SJSA1 (cell line): ENCODE measurements around the gene PSORS1C2. TPM values are rescaled to one million over a fixed set of nuclear protein-coding genes. Genes with fewer than 3 reads are reported as not detected.

Experiments used
- DNase-seq, 2 experiments: peaks; one replicate each; pipeline ENCODE4 v3.0.0-alpha.2; 2015 to 2020; ENCODE audit warnings: low spot score in 2 of 2, low read depth in 1 of 2
- H3K27ac ChIP-seq: fragments of 250-450 bp; sonication (Bioruptor Pico); 2 replicates; pipeline ENCODE4 v1.5.1; 2020; ENCODE audit warnings: mild to moderate bottlenecking, moderate library complexity
- H3K27me3 ChIP-seq: fragments of 250-450 bp; sonication (Bioruptor Pico); replicated peaks from 2 replicates; pipeline ENCODE4 v1.5.1; 2020; ENCODE audit warnings: mild to moderate bottlenecking, moderate library complexity
- H3K36me3 ChIP-seq: fragments of 250-450 bp; sonication (Bioruptor Pico); 2 replicates; pipeline ENCODE4 v1.5.1; 2020; ENCODE audit warnings: mild to moderate bottlenecking
- H3K4me1 ChIP-seq: fragments of 250-450 bp; sonication (Bioruptor Pico); replicated peaks from 2 replicates; pipeline ENCODE4 v1.6.1; 2021; ENCODE audit warnings: mild to moderate bottlenecking
- H3K4me3 ChIP-seq: fragments of 250-450 bp; sonication (Bioruptor Pico); 2 replicates; pipeline ENCODE4 v1.5.1; 2020; ENCODE audit warnings: mild to moderate bottlenecking
- H3K9me3 ChIP-seq: fragments of 250-450 bp; sonication (Bioruptor Pico); replicated peaks from 2 replicates; pipeline ENCODE4 v1.5.1; 2020; ENCODE audit warnings: mild to moderate bottlenecking
- total RNA-seq: library from RNA; depleted of rRNA; stranded (reverse); fragments of >200 nt; shearing (Covaris generic); gene quantifications from 2 replicates; pipeline ENCODE4 v1.2.3, GENCODE V29; 2014; rRNA removed

Gene PSORS1C2
- total RNA-seq, 1 experiment from 2014 or later, result not detected

DNA sequence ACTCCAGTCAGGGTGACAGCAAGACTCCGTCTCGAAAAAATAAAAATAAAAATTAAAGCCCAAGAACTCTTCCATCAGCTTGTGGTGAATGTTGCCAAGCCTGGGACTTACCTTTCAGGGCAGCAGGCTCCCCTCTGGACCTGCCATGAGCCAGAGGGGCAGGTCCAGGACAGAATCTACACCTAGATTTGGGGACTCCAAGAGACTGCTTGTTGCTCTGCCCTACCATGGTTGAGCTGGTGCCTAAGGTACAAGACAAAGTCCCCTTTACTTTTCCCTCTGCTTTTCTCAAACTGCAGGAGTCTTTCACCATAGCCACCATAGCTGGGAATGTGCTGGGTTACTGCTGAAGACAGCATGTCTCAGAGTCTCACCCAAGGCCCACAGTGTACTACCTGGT, 35.7 kb downstream of the PSORS1C2 start:
- no peak for DNase-seq
- Histone ChIP-seq H3K36me3 (no peaks in the 10 kb centered on the region), H3K27me3 (no peaks in the 10 kb centered on the region), H3K9me3 (no peaks in the 10 kb centered on the region), H3K27ac (no peak overlapping the region), H3K4me3 (no peak overlapping the region), H3K4me1 (no peaks in the 10 kb centered on the region)

DNA sequence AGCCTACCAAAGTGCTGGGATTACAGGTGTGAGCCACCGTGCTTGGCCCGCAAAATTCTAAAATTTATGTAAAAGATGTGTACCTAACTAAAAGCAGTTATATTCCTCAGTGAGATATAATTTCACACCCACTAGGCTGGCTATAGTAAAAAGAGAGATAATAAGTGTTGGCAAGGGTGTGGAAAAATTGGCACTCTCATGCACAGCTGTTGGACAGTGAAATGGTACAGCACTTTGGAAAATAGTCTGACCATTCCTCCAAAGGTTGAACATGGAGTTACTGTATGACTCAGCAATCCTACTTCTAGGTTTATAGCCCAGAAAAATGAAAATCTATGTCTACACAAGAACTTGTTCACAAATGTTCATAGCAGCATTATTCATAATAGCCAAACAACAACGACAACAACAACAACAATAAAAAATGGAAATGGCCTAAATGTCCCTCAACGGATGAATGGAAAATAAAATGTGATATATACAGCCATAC, 40.4 kb downstream of the PSORS1C2 start:
- Histone ChIP-seq H3K4me1 (peaks cover 12% of the 10 kb centered on the region), H3K9me3 (no peaks in the 10 kb centered on the region), H3K27me3 (no peaks in the 10 kb centered on the region), H3K4me3 (no peak overlapping the region), H3K36me3 (no peaks in the 10 kb centered on the region), H3K27ac (no peak overlapping the region)
- no peak for DNase-seq

DNA sequence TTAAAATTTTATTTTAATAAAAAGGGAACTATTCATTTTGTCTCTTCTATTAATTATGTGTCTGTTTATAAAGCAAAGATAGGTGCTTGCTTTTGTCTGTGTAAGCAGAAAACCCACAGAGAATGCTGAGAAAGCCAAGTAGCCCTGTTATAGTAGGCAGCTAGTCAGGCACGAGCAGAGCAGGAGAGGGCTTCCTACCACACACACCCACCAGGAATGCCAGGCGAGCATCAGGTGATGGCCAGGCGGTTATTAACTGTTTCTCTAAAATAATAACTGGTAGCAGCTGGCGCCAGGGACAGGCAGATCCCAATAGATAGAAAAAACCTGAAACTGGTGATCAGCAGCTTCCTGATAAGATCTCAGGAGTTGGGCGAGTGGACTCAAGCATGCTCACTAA, 42.2 kb downstream of the PSORS1C2 start:
- no peak overlapping the region for H3K27ac ChIP-seq
- H3K27me3 ChIP-seq, result no peaks in the 10 kb centered on the region
- no peak overlapping the region for H3K4me3 ChIP-seq
- H3K4me1 ChIP-seq, result peaks cover 18% of the 10 kb centered on the region
- no peak for DNase-seq
- H3K36me3 ChIP-seq, result no peaks in the 10 kb centered on the region
- no peaks in the 10 kb centered on the region for H3K9me3 ChIP-seq

DNA sequence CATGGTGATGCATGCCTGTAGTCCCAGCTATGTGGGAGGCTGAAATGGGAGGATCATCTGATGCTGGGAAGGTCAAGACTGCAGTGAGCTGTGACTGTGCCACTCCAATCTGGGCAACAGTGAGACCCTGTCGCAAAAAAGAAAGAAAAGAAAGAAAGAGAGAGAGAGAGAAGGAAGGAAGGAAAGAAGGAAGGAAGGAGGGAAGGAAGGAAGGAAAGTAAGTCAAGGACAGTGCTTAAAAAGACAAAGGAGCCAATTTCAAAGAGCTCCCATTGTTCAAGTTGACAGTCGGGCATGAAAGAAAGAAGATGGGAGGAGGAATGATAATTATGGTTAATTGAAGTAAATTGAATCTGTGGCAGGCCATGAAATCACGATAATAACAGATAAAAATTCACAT, 42.7 kb downstream of the PSORS1C2 start:
- Histone ChIP-seq H3K27me3 (no peaks in the 10 kb centered on the region), H3K36me3 (no peaks in the 10 kb centered on the region), H3K9me3 (no peaks in the 10 kb centered on the region), H3K4me3 (no peak overlapping the region), H3K27ac (no peak overlapping the region), H3K4me1 (peaks cover 18% of the 10 kb centered on the region)
- no peak for DNase-seq

DNA sequence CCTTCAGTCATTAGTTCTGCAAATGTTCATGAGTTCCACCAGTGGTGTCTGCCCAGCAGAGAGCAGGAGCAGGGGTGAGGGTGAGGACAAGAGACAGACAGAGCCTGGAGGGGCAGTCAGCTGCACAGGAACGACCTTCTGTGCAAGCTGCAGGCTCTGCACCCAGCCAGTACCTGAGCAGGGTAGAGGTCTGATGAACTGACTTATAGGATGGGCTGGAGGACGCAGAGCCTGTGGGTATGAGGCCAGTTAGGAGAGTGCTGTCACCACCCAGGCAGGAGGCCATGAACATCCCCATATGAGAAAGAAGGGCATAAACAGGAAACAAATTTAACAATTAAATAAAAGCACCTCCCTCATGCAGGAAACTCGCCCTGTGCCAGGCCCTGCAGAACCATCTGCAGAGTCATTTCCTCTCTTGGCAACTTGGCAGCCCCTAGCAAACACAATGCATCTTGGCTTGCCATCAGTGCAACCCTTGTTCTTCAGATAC, 44.4 kb downstream of the PSORS1C2 start:
- Histone ChIP-seq H3K4me3 (no peak overlapping the region), H3K27me3 (no peaks in the 10 kb centered on the region), H3K36me3 (no peaks in the 10 kb centered on the region), H3K27ac (no peak overlapping the region), H3K4me1 (peaks cover 18% of the 10 kb centered on the region), H3K9me3 (no peaks in the 10 kb centered on the region)
- DNase-seq, result peak in 1 of 2 experiments; percentile 7

DNA sequence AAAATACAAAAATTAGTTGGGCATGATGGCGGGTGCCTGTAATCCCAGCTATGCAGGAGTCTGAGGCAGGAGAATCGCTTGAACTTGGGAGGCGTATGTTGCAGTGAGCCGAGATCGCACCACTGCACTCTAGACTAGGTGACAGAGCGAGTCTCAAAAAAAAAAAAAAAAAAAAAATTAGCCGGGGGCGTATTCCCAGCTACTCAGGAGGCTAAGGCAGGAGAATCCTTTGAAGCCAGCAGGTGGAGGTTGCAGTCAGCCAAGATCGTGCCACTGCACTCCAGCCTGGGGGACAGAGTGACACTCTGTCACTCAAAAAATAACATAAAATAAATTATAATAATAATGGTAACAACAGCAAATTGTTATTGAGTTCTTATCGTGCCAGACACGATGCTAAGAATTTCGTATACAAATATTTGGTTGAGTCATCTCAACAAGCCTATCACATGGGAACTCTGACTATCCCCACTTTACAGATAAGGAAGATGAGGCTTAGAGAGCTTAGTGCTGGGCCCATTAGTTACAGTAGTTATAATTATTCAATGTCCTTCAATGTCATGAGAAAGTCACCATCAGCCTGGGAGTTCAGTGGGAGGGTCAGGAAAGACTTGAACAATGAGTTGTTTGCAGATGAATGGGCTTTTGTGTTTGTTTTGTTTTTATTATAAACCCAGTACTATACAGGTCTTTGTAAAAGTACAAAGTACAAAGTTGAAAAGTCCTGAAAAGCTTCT, 45.9 kb downstream of the PSORS1C2 start:
- no peaks in the 10 kb centered on the region for H3K36me3 ChIP-seq
- peaks cover 18% of the 10 kb centered on the region for H3K4me1 ChIP-seq
- H3K4me3 ChIP-seq, result no peak overlapping the region
- H3K27ac ChIP-seq, result no peak overlapping the region
- H3K27me3 ChIP-seq, result no peaks in the 10 kb centered on the region
- no peaks in the 10 kb centered on the region for H3K9me3 ChIP-seq
- peak in 1 of 2 experiments; percentile 25 for DNase-seq

DNA sequence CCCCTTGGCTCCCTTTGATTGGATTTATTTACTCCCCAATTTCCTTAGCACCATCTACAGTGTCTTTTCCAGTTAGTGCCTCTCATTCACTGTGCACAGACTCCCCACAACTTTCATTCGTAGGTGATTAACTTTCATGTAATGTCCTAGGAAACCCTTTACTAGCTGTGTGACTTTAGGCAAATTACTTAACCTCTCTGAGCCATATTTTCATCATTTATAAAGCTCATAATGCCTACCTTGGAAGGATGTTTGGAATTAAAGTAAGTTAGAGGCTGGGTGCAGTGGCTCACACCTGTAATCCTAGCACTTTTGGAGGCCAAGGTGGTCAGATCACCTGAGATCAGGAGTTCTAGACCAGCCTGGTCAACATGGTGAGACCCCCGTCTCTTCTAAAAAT, 46.6 kb downstream of the PSORS1C2 start:
- Histone ChIP-seq H3K27me3 (no peaks in the 10 kb centered on the region), H3K4me3 (no peak overlapping the region), H3K4me1 (peaks cover 21% of the 10 kb centered on the region), H3K27ac (no peak overlapping the region), H3K9me3 (no peaks in the 10 kb centered on the region), H3K36me3 (no peaks in the 10 kb centered on the region)
- no peak for DNase-seq

DNA sequence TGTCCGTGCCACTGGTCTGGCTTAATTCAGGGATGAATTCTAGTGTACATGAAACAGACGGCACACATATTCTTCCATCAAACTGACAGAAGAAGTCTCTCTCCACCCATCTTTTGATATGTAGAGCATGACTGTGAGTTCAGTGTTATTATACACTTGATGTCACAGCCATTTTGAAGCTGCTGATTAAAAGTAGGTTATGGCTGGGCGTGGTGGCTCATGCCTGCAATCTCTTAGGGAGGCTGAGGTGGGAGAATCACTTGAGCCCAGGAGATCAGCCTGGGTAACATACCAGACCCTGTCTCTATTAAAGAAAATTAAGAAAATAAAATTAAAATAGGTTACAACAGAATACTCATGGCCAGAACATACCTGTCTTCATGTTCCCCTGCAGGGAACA, 47.2 kb downstream of the PSORS1C2 start:
- no peak for DNase-seq
- Histone ChIP-seq H3K36me3 (no peaks in the 10 kb centered on the region), H3K27ac (no peak overlapping the region), H3K4me3 (no peak overlapping the region), H3K4me1 (peaks cover 26% of the 10 kb centered on the region), H3K27me3 (no peaks in the 10 kb centered on the region), H3K9me3 (no peaks in the 10 kb centered on the region)

DNA sequence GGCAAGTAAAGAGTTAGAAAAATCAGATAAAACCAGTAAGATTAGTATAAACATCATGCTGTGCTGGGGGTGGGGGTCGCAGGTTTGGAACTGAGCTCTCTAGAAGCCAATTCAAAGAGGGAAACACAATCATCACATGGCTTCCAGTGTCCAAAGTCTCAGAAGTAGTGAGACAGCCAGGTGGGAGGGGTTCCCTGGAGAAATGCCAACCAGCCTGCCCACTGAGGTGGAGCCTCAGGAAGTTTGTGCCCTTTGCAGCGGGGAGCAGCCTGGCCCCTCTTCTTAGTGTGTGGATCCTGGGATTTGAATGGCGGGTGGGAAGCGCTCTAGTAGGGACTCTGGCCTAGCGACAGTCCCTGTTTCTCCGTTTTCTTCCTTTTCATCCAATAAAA, 47.9 kb downstream of the PSORS1C2 start:
- Histone ChIP-seq H3K27me3 (no peaks in the 10 kb centered on the region), H3K36me3 (no peaks in the 10 kb centered on the region), H3K27ac (no peak overlapping the region), H3K4me3 (no peak overlapping the region), H3K4me1 (peaks cover 33% of the 10 kb centered on the region), H3K9me3 (no peaks in the 10 kb centered on the region)
- no peak for DNase-seq

DNA sequence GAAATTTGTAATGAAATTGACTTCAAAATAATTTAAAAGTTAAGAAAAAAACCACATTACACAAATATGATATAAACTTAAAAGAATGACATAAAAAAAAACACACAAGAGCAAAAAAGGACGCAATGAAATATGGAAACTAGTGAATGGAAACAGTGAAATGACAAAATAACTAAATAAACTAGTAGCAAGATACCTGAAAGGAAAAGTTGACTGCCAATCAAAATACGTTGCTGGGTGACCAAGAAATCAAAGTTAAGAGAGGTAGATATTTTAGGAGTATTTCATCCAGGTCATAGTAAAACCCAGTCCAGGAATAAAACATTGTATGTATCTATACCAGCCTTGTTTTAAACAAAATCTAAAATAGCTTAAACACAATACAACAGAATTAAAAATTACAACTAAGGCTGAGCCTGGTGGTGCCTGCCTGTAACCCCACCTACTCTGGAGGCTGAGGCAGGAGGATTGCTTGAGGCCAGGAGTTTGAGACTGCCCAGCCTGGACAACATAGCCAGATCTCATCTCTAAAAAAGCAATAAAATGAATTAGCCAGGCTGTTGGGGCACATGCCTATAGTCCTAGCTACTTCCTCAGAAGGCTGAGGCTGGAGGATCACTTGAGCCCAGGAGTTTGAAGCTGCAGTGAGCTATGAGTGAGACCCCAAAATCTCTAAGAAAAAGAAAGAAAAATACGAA, 48.4 kb downstream of the PSORS1C2 start:
- peaks cover 36% of the 10 kb centered on the region for H3K4me1 ChIP-seq
- DNase-seq, result no peak
- H3K9me3 ChIP-seq, result no peaks in the 10 kb centered on the region

More for the DNA sequence above, 48.4 kb downstream of the PSORS1C2 start:
- Histone ChIP-seq H3K27me3 (no peaks in the 10 kb centered on the region), H3K4me3 (no peak overlapping the region), H3K27ac (no peak overlapping the region), H3K36me3 (no peaks in the 10 kb centered on the region)

Other genes starting within 250 kb of the PSORS1C2 start
- 13.4 and 17.7 TPM in 2 replicates for gene GTF2H4, start 230.9 kb downstream of the PSORS1C2 start, total RNA-seq
- 21.2 and 28.9 TPM in 2 replicates for gene VARS2, start 224.8 kb downstream of the PSORS1C2 start, total RNA-seq
- not detected in 2 replicates for gene SFTA2, start 206.9 kb downstream of the PSORS1C2 start, total RNA-seq
- gene MUCL3, start 198.1 kb downstream of the PSORS1C2 start, total RNA-seq, result not detected in 2 replicates
- gene MUC21, start 155.3 kb downstream of the PSORS1C2 start, total RNA-seq, result not detected in 2 replicates
- not detected in 2 replicates for gene MUC22, start 128.6 kb downstream of the PSORS1C2 start, total RNA-seq
- not detected in 2 replicates for gene C6orf15, start 26.5 kb downstream of the PSORS1C2 start, total RNA-seq
- gene PSORS1C1, start 24.3 kb downstream of the PSORS1C2 start, total RNA-seq, result 0.39 and 0.53 TPM in 2 replicates
- gene CDSN, start 18.6 kb downstream of the PSORS1C2 start, total RNA-seq, result not detected in 2 replicates
- 35.1 and 39.2 TPM in 2 replicates for gene CCHCR1, start 18.7 kb upstream of the PSORS1C2 start, total RNA-seq
- gene TCF19, start 19.5 kb upstream of the PSORS1C2 start, total RNA-seq, result 61.4 and 68.1 TPM in 2 replicates
- gene POU5F1, start 31.6 kb upstream of the PSORS1C2 start, total RNA-seq, result not detected in 2 replicates
- gene HLA-C, start 133.0 kb upstream of the PSORS1C2 start, total RNA-seq, result 768 and 818 TPM in 2 replicates
- 3,537 and 4,578 TPM in 2 replicates for gene HLA-B, start 218.1 kb upstream of the PSORS1C2 start, total RNA-seq